Measurements from ENCODE around the gene PGLYRP1. TPM values are rescaled to one million over a fixed set of nuclear protein-coding genes. Genes with fewer than 3 reads are reported as not detected.

The PGLYRP1 gene
- total RNA-seq, 1 experiment from 2014 or later, result not detected

DNA sequence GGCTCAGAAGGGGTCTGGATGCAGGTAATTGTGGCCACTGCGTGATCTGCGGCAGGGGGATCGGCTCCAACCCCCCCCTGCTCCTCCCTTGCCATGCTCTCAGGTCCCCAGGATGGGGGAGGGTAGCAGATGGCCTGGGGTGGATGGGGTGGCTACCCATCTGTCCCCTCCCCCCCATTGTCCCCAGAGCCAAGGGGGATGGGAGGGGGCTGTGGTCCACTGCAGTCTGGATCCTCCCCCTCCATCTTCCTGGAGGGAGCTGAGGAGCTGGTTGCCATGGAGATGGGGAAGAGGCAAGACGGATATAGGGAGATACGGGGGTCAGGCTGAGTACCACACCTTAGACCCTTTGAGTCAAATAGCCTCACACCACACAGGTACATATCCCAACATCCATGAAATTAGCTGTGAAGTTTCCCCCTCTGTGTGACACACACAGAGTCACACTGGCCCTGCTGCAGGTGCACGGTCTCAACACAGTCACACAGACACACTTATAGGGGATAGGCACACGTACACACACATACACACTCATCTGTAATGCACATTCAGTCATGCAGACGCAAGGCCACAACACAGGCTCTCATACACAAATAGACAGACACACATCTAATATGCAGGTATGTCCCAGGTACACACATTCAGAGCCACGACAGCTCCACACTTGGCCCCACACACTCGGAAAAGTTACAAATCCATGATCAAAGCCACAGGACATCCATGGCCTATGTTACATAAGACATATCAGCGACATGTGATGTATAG is 47.4 kb downstream of the PGLYRP1 start:
- Histone ChIP-seq H3K27me3 (ENCODE audit: insufficient read depth, low read length) (no peaks in the 10 kb centered on the region; the same call in 1 of the 2 replicates), H4K8ac (replicated peaks; ENCODE audit: insufficient read length, low read depth, low read length) (no peak overlapping the region), H3K23me2 (ENCODE audit: insufficient read length, low read depth, low read length, poor library complexity, severe bottlenecking) (no peaks in the 10 kb centered on the region), H3K79me2 (ENCODE audit: insufficient read depth, low read length) (no peaks in the 10 kb centered on the region), H3K23ac (ENCODE audit: insufficient read length, low read depth, low read length) (no peak overlapping the region), H2BK15ac (ENCODE audit: low read depth, low read length) (no peak overlapping the region), H3K56ac (ENCODE audit: insufficient read length, low read depth, low read length) (no peak overlapping the region), H3T11ph (ENCODE audit: low read length) (no peak overlapping the region), H3K14ac (ENCODE audit: insufficient read depth, low read length) (no peak overlapping the region), H3K9ac (ENCODE audit: extremely low read depth, insufficient read length, low read length) (no peak overlapping the region), H2BK20ac (ENCODE audit: low read depth, low read length, poor library complexity, severe bottlenecking) (no peak overlapping the region), H2AFZ (ENCODE audit: low read length) (no peak overlapping the region), H3K79me1 (ENCODE audit: insufficient read depth, low read depth, low read length, poor library complexity, severe bottlenecking) (no peaks in the 10 kb centered on the region), H4K91ac (ENCODE audit: insufficient read length, low read depth, low read length) (no peak overlapping the region), H3K27ac (ENCODE audit: insufficient read length, low read depth, low read length) (no peak overlapping the region), H4K20me1 (ENCODE audit: control insufficient read depth, insufficient read depth, insufficient read length) (peaks cover 4% of the 10 kb centered on the region), H3K4ac (ENCODE audit: low read depth, low read length) (no peak overlapping the region), H3K4me1 (ENCODE audit: insufficient read depth, low read length) (peaks cover 2% of the 10 kb centered on the region; the same call in 1 of the 2 replicates), H3K9me3 (ENCODE audit: control insufficient read depth, low read depth, low read length) (no peaks in the 10 kb centered on the region), H4K5ac (ENCODE audit: insufficient read length, low read depth, low read length) (no peak overlapping the region), H2AK5ac (ENCODE audit: insufficient read length, low read length) (no peak overlapping the region), H2BK120ac (ENCODE audit: low read depth, low read length, poor library complexity, severe bottlenecking) (no peak overlapping the region), H2BK5ac (ENCODE audit: insufficient read length, low read length) (no peak overlapping the region), H2BK12ac (ENCODE audit: insufficient read length, low read depth, low read length) (no peak overlapping the region), H3K18ac (ENCODE audit: insufficient read length, low read depth, low read length) (peak overlapping the region; percentile 10), H3K4me2 (ENCODE audit: insufficient read depth, insufficient read length, low read length) (no peak overlapping the region)
- TF ChIP-seq, protein P1, sequence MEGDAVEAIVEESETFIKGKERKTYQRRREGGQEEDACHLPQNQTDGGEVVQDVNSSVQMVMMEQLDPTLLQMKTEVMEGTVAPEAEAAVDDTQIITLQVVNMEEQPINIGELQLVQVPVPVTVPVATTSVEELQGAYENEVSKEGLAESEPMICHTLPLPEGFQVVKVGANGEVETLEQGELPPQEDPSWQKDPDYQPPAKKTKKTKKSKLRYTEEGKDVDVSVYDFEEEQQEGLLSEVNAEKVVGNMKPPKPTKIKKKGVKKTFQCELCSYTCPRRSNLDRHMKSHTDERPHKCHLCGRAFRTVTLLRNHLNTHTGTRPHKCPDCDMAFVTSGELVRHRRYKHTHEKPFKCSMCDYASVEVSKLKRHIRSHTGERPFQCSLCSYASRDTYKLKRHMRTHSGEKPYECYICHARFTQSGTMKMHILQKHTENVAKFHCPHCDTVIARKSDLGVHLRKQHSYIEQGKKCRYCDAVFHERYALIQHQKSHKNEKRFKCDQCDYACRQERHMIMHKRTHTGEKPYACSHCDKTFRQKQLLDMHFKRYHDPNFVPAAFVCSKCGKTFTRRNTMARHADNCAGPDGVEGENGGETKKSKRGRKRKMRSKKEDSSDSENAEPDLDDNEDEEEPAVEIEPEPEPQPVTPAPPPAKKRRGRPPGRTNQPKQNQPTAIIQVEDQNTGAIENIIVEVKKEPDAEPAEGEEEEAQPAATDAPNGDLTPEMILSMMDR (conservative IDR thresholded peaks at IDR 0.05), result no peak
- Mint-ChIP-seq H3K9me3 (no peaks in the 10 kb centered on the region), H3K4me3 (no peak overlapping the region; a peak in 1 of 5 replicates), H3K36me3 (ENCODE audit: insufficient read depth in 1 of 3, low read depth in 3 of 3) (no peaks in the 10 kb centered on the region), H3K4me1 (peaks cover 12 to 27% of the 10 kb centered on the region in 2 experiments), H3K27ac (no peak overlapping the region), H3K27me3 (ENCODE audit: low read depth) (peaks cover 61% of the 10 kb centered on the region)
- WGBS (ENCODE audit: extremely low coverage, insufficient read length, low lambda C conversion rate), result no CpG with 5 or more reads among the region's 11 CpGs
- DNase-seq, result no peak
